GM18517 (cell line): ENCODE results near the gene LIN28B.
"Not testable (repeated sequence)": the region's sequence is repeated elsewhere in the genome, so short reads cannot be mapped to it uniquely, and the experiment has no call there.

Source experiments
- ATAC-seq: cut with Tn5 transposase; IDR thresholded peaks from one replicate; pipeline ENCODE4 v1.9.1; 2021; ENCODE audit warnings: mild to moderate bottlenecking, moderate library complexity; ENCODE audit not compliant: unreplicated experiment

The LIN28B gene, protein sequence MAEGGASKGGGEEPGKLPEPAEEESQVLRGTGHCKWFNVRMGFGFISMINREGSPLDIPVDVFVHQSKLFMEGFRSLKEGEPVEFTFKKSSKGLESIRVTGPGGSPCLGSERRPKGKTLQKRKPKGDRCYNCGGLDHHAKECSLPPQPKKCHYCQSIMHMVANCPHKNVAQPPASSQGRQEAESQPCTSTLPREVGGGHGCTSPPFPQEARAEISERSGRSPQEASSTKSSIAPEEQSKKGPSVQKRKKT

DNA sequence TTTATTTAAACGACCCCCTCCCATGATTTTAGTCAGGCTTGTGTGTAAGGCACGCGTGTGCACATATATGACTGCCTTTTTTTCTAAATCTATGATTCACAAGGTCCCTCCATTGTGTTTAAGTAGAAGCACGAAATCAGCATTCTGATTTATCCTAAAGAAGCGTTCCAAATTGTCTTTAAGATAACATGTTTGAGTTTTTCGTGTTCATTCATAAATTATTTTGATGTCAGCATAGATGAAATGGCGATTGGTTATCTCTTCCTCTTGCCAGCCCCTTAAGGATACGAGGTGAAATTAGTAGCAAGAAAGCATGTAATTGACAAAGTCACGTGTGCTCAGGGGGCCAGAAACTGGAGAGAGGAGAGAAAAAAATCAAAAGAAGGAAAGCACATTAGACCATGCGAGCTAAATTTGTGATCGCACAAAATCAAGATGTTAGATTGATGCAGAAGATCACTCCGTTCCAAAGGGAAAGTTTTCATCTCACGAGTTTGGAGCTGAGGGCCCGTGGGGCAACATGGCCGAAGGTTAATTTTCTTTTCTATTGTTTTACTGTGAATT, at the start of gene LIN28B:
Gene LIN28B, plus strand, starts transcription at position 377 of the 564 bp plus-strand sequence. Its CDS starts 144 bp downstream, at position 521.
- no peak for ATAC-seq

DNA sequence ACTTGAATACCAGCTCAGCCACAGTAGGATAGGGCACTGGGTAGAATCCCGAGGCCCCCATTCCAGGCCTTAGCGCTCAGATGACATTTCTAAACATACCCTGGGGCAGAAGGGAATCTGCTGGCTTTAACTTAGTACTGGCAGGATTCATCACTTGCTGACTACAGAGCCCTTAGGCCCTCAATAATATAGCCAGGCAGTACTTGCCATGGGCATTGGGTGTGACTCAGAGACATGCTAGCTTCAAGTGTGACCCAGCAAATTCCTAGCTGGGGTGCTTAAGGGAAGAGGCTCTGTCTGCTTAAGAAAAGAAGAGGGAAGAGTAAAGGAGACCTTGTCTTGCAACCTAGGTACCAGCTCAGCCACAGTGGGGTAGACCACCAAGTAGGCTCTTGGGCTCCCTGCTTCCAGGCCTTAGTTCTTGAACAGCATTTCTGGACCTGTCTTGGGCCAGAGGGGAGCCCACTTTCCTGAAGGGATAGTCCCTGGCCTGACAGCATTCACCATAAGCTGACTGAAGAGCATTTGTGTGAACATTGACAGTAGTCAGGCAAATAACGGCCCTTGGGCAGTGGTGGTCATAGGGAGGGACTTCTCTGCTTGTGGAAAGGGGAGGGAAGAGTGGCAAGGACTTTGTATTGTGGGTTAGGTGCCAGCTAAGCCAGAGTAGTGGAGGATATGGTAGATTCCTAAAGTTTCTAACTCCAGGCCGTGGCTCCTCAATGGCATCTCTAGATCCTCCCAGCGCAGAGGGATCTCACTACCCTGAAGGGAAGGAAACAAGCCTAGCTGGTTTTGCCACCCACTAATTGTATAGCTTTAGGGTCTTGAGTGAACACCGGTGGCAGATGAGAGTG, 48.6 kb upstream of the LIN28B start:
- ATAC-seq, result no peak

DNA sequence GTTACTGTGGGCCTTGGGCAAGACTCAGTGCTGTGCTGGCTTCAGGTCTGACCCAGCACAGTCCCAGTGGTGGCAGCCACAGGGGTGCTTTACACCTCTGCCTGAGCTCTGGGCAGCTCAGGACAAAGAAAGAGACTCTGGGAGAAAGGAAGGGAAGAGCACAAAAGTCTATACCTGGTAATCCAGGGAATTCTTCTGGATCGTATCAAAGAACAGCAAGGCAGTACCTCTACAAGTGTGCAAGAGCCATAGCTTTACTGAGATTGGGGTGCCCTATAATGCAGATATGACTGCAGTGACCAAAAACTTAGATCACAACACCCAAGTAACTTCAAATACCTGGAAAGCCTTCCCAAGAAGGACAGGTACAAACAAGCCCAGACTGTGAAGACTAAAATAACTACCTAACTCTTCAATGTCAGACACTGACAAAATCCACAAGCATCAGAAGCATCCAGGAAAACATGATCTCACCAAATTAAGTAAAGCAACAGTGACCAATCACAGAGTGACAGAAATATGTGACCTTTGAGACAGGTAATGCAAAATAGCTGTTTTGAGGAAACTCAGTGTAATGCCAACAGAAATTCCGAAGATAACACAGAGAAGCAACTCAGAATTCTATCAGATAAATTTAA, 47.9 kb upstream of the LIN28B start:
- no peak for ATAC-seq

DNA sequence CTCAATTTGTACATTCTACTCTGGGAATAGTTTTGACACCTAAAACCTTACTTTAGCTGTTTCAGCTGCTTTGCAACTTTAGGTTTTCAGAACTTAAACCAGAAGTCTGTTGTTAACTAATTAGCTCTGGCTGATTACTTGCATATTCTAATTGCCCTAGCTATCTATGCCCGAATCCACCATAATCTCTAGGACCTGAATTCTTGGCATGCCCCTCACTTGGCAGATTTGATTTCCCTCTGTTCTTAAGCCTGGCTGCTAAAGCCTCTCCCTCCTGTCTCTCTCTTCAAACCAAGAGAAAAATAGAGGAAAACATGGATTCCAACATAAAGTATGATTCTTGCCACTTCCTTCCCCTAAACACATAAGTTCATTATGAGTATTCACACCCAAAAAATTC, 35.0 kb upstream of the LIN28B start:
- ATAC-seq, result no peak

DNA sequence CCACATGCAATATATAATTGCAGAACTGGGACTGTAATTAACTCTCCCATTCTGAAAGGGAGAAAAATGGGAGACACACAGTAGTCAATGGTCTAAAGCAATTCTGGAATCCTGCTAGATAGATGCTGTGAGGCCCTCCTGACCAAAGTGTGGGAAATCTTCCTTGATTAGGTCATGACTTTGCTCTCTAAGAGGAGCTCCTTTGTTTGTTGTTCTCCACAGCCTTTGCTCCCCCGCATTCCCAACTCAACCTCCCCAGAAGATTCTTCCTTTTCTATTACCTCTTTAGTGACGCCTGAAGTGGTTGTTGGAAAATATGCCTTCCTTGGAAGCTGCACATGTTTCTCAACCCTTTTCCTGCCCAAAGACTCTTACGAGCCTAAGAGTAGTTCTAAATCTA, 28.8 kb upstream of the LIN28B start:
- ATAC-seq, result no peak

DNA sequence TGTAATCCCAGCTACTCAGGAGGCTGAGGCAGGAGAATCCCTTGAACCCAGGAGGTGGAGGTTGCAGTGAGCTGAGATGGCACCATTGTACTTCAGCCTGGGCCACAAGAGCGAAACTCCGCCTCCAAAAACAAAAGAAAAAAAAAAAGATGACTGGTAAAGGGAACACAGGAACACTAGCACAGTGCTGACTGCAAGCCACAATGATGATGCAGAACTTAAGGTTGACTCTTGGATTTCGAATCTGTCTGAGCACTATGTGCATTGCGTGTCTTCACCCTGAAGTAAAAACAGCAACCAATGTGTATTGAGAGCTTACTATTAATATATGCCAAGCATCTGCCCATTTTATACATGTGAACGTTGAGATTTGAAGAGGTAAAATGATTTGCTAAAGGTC, 27.6 kb upstream of the LIN28B start:
- ATAC-seq, result no peak

DNA sequence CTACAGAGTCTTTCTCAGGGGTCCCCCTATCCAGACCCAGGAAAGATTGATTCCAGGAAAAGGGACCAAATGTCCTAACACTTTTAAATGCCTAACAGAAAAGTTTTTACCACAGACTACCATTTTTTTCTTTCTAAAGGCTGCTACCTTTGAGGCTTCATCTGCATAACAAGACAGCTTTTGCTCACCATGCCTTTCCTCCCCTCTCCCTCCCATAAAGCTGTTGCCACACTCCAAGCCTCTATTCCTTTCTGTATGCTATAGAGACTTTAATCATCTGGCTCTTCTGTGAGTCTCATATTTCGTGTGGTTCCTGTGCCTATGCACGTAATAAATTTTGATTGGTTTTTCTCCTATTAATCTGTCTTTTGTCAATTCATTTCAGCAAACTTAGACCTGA, 26.0 kb upstream of the LIN28B start:
- ATAC-seq, result no peak

DNA sequence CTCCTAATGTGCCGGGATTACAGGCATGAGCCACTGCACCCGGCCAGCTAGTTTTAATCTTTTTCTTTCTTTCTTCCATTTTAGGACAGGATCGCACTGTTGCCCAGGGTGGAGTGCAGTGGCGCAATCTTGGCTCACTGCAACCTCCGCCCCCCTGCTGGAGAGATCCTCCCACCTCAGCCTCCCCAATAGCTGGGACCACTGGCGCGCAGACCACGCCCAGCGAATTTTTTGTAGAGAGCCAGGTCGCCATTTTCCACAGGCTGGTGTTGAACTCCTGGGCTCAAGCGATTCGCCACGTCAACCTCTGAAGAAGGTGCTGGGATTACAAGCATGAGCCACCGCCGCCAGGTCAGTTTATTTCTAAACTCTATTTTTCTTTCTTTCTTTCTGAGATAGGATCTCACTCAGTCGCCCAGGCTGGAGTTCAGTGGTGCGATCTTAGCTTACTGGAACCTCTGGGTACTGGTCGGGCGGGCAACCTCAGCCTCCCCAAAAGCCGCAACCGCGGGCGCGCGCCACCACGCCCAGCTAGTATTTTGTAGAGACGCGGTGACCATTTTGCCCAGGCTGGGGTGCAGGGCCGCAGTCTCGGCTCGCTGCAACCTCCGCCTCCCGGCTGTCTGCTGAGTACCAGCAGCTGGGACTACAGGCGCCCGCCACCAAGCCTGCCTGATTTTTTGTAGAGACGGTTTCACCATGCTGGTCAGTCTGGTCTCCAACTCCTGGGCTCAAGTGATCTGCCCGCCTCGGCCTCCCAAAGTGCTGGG, 20.0 kb upstream of the LIN28B start:
- no peak for ATAC-seq

DNA sequence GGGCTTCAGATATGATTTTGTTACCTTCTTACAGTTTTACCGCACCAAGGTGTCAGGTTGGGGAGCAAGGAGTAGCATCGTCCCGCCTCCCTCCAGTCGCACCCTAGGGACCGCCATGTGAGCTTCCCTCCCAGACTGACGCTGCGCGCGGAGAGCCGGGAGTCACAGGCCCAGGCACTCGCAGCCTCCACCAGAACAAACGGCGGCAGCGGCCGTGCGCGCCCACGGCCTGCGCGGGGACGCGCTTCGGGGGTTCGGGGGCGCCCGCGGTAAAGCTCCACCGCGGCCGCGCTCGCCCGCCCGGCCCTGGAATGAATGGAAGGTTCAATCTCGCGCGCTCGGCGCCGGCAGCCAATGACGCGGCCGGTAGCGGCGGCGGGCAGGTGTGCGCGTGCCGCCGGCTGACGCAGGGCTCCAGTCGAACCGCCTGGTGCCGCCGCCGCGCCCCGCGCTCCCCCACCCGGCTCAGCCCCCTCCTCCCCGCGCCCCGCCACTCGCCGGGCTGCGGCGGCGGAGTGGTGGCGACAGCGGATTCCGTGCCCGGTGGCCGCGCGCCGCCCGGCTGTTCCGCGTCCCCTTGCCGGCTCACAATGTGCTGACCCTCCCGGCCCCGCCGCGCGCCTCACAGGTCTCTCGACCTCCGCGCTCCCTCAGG, 16.5 kb upstream of the LIN28B start:
- no peak for ATAC-seq

DNA sequence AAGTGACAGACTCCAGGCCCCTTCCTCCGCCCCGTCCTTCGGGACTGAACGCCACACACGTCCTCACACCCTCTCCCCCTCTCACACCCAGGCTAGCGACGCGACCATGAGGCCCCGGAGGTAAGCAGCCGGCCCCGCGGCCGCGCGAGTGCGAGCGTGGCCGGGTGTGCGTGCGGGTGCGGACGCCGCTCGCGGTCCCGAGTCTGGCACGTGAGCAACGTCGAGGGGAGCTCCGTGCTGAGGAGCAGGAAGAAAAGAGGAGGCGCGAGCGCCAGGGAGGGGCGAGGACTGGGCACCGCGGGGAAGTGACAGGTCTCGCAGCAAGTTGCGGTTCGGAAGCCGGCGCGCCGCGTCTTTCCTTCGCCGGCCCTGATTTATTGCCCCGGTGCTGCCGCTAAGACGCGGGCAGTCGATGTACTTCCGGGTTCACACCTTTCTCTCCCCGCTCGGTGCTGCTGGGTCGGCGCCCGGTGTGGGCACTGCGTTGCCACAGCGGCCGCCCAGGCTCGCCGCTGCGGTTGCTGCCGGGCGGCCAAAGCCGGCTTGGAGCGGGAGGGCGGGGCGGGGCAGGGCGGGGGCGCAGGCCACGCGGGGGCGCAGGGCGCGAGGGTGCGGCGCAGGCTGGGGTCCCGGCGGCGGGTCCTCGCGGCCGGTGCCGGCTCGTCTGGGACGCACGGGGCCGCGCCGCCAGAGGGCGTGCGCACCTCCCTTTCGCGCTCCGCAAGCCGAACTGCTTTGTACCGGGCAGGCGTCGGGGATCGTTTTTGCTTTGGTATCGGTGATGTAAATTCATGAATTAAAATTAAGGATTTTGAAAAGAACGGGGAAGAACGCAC, 15.8 kb upstream of the LIN28B start:
- ATAC-seq, result no peak

DNA sequence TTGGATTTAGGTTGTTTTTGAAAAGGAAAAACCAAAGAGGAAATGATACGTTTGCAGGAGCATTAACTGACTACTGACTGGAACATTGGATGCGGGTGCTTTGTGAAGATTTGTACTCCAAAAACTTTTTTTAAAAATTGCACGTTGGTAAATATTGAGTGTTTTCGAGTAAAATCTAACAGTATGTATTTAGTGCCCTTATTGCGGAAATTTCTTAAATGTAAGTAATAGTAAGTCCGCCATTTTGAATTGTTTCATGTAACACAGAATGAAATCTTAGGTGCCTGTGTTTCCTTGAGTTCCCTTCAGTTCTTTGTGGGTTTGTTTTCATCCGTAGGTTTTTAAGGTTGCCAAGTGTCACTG, 15.2 kb upstream of the LIN28B start:
- ATAC-seq, result no peak

DNA sequence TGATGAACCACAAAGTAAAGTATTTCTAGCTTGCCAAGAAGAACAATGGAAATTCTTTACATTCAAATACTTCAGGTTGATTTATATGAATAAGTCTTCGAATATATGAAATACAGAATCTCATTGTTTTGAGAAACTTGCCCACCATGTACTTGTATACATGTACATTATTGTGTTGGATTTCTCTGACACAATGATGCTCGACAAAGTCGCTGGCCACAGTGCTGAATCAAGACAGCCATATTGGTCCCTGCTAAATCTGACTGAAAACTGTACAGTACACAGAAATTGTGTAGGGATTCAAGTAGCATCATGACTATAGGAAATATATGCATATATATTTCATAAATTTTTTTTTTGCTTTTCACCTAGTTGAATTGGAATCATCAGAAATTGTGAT, 13.1 kb upstream of the LIN28B start:
- no peak for ATAC-seq

DNA sequence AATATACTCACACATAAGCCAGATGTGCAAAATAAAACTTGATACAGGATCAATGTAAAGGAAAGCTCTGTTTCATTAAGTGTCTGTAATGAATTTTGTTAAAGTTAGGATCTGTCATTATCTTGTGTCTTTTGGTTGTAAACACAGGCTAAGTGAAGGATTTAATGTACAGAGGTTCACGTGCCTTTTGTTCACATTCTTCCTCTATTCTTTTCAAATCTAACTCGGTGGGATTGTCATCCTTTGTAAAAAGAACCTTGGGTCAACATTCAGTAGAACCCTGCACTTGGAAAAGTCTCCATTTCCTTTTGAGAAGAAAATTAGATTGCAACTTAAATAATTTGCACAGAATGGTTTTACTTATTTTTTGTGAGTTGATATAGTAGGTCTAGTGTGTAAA, 7.7 kb upstream of the LIN28B start:
- no peak for ATAC-seq

DNA sequence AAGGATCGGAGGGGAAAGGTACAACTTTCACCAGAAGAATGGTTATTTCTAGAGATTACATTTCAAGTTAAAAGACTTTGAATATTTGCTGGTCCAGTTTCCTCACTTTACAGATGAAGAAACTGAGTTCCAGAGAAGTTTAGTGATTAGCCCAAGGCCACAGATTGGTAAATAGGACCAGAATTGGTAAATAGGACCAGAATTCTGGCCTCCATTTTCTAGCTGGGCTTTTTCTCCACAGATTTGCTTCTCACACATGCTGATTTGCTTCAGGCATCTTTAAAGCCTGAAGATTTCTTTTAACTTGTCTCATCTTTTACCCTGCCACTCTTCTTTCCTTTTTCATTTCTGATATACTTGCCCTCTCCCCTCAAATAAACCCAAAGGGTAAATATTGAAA, 5.2 kb upstream of the LIN28B start:
- ATAC-seq, result no peak

DNA sequence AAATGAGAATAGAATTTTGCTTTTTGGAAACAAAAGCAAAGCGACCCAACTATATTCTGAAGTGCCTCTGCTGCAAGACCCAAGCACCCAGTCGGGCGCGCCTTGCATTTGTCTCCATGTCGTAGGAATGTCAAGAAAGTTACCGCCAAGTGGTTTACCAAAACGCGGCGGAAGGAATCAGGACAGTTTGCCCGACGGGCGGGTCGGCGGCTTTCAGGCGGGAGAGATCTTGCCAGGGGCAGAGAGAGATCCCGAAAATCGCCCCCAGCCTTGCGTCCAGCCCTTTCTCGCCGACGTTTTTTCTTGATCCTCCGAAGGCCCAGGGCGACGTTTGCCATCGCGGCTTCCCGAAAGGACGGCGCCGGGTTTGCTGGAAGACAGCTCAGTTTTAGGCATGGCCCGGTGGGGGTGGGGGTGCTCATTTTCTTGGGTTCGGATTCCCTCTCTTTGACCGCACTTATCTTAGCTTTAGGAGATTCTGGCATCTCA, 4.0 kb upstream of the LIN28B start:
- ATAC-seq, result no peak

DNA sequence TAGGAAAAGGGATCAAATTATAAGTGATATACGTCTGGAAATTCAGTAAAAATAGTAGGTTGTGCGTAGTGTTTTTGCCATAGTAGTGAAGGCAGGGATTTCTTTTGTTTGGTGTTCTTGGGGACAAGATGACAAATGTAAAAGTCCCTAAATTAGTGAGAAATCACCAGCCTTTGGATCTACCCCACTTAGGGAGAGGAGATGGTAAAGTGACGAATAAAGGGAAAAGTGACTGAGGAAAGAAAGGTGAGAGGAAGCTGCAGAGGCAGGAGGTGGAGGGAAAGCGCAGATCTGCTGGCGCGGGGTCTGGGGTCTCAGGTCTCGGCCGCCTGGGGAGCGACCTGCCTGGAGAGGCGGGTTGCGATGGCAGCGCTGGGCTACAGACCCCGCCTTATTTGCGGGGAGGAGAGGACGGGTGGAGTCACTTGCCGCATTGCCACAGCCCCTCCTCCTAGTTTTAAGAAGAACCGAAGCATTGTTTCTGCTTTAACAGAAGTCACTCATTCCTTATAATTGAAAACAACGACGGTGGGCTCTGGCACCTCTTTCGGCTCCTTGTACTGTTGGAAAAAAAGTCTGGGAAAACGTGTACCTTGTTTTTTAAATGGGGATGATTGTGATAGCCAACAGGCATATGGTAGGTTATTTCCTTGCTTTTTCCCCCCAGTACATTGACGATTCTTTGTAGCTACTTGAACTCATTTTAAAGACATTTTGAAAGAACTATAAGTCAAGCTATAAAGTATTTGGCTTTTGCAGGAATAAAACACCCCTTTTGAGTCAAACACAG, 3.3 kb upstream of the LIN28B start:
- ATAC-seq, result not testable (repeated sequence)

DNA sequence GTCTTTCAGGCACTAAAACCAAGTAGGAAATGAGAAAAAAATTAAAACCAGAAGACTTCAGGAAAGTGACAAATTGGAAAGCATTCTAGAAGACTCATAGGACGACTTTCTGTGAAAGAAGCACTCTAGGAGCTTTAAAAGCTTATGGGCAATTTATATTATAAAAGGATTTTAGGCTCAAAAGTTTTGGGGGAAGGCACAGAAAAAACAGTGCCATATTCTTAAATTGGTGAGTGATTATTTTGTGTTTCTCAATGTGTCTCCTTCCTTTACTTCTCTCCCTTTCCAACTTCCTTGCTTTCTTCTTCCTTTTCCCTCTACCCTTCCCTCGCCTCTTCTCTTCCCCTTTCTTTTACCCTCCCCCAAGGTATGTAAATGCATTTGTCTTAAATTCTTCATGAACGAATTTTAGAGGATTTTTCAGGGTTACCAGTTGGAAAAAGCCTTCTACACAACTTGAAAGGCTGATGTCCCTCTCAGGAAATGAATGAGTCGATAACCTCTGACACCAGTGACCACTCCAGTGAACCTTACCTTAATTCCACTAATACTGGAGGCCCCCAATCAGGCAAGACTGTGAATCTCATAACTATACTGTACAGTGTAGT, 2.6 kb upstream of the LIN28B start:
- ATAC-seq, result no peak

DNA sequence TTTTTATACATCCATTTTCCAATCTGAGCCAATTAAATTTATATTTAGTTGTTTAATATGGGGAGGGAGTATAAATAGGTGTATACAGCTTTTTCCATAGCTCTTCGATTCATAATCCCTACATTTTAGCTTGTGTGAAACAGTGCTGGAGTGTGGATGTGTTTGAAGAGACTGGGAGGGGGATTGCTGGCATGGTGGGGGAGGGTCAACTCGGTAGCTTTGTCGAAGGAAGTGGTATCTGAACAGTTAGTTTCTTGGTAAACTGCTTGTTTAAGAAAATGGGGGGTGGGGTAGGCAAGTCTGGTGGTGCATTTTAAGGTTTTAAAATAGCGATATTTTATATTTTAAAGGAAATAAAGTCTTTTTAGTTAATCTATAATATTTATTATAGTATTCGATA, 1.4 kb upstream of the LIN28B start:
- no peak for ATAC-seq
